Thyroid gland (tissue), 4 donors: Measurements from ENCODE around the gene KRTAP10-3.

ENCODE experiments used
- CTCF ChIP-seq, 6 experiments: fragments of 200-600 bp in 3 of 6; fragments of 450-650 bp in 3 of 6; sonication (generic) in 3 of 6; IDR thresholded peaks; one replicate each; pipeline ENCODE4 v1.5.1; 2016 to 2019; ENCODE audit warnings: antibody characterized with exemption in 6 of 6, mild to moderate bottlenecking in 2 of 6, inconsistent platforms in 1 of 6, moderate library complexity in 1 of 6
- POLR2A ChIP-seq, 2 donors: fragments of 450-650 bp; IDR thresholded peaks; one replicate each; pipeline ENCODE4 v1.6.1; 2017; ENCODE audit warnings: antibody characterized with exemption in 2 of 2, mild to moderate bottlenecking in 2 of 2, moderate library complexity in 1 of 2

GRCh38 chr21:44518686-44519085, 39.9 kb downstream of the KRTAP10-3 start:
- TF ChIP-seq CTCF (IDR thresholded peaks at IDR 0.05), result no peak
- no peak for TF ChIP-seq POLR2A (IDR thresholded peaks at IDR 0.05)
